NCI-H748 (cell line): ENCODE data around the gene APEX2.
A peak's percentile ranks its signal among the peaks of the same experiment; 100 is the strongest.
"Not testable (repeated sequence)": the region's sequence is repeated elsewhere in the genome, so short reads cannot be mapped to it uniquely, and the experiment has no call there.

Source experiments
- DNase-seq: peaks from one replicate; lab custom pipeline; 2025; ENCODE audit not compliant: unreplicated experiment; lab: John Stamatoyannopoulos, UW

Gene APEX2

DNA sequence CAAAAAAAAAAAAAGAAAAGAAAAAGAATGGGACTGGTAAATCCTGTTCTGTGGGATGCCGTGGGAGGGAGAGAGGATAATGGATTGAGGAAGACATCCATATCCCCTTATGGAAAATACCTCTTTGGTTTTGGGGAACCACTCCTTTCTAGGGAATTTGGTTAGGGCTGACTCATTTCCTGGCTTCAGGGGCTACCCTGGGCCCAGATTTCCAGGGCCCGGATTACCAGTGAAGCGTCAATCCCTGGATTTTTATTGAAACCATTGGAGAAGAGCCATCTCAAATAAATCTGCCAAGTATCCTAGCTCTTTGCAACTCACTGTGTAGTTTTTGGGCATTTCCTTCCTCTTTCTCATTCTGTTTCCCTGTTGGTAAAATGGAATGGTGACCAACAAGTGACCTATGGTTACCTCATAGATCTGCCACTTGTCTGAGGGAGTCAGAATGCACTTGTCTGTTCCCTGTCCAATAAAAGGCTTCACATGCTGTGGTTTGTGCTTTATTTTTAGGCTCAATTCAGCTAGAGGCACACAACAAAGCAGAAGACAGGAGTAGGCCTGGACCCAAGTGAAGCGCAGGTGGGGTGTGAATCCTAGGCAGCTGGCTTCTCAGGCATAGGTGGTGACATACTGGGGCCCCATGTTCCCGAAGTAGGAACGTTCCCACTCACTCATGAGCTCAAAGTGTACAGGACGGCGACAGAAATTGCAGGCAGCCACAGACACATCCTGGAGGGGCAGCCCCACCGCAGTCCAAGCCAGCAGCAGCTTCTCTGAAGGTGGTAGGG lies 8.6 kb downstream of the APEX2 start:
- no peak for DNase-seq

DNA sequence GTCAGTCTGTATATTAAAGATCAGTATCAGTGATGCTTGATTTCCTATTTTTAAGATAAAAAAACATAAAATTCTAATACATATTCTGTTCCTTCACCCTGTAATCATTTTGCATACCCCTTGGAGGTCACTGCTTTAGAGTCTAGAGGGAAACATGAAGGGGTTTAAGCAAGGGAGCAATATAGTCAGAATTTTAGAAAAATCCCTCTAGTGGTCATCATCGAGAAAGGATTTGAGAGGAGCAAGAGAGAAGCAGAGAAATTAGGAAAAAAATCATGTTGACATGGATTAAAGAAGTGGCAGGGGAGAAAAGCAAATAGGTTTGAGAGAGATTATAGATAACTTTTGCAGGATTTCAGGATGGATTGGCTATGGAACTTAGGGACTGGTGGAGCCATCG lies 11.1 kb downstream of the APEX2 start:
- peak; percentile 2 for DNase-seq

DNA sequence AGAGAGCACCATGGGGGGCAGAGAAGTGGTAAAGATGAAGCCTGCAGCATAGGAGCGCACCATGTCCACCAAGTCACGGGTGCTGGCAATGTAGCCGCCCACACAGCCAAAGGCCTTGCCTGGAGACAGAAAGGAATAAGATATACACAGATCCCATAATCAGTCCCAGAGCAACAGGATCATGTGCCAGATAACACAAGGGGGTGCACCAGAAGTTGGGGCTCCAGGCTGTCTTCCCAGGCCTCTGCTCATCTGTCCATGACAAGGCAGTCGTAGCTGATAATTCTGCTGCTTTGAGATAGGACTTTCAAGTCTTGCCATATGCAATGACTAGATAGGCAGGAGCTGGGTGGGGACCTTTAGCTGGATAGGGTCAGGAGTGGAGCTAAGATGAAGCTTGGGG lies 14.7 kb downstream of the APEX2 start:
- no peak for DNase-seq

GRCh38 chrX:55026143-55026542 lies 26.0 kb downstream of the APEX2 start:
- no peak for DNase-seq

DNA sequence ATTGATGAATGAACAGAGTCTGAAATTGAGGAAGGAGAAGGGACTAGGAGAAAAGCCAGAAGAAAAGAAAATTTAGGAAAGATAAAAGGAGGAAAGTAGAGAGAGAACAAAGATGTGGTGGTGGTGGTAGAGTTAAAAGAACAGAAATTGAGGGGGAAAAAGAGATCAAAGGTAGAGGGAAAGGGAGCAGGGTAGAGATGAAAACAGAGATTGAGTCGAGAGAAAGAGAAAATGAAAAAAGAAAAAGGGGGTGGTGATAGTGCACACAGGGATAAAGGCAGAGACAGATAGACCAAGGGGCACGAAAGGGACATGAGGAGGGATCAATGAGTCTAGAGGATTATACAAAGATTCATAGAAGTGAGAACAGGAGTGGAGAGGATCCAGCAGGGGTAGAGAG lies 26.7 kb downstream of the APEX2 start:
- DNase-seq, result no peak

GRCh38 chrX:55028040-55028439 lies 27.9 kb downstream of the APEX2 start:
- no peak for DNase-seq

- DNase-seq, result no peak
Measured at GRCh38 chrX:55028611-55029010, 28.4 kb downstream of the APEX2 start.

DNA sequence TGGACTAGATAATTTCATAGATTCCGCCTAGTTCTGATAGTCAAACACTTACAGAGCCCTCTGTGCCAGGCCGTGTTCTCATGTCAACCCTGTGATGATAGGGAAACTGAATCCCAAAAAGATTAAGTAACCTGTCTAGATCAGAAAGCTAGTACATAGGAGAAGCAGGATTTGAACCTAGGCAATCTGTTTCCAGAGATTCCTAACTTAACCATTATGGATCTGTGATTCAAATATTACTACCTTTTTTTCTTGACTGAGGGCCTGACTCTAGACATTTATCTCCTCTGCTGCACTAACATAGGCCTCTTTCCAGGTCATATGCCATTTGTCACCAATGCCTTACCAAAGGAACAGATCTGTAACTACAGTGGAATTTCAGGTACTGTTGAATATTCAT lies 29.1 kb downstream of the APEX2 start:
- no peak for DNase-seq

GRCh38 chrX:55030271-55031205 lies 30.4 kb downstream of the APEX2 start, which contains the start of gene ALAS2:
TSS of gene ALAS2 (minus strand) at chrX:55030977. CDS start at chrX:55026000, 4,977 bp downstream.
- DNase-seq, result no peak

DNA sequence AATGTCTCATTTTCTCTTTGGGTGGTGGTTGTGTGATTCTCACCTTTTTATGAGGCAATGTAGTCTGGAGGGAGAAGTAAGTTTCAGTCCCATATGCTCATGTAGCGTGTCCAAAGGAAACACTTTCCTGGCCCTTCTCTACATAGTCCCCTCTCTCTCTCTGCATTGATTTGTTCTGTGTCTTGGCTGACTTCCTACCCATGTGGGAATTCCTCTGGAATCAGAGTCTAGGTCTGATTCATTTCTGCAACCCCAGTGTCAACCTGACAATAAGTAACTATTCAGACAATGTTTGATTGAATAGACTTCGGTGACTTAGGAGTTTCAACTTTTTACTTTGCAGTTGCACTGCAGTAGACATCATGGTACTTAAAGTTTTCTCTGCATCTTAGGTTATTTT lies 33.3 kb downstream of the APEX2 start:
- no peak for DNase-seq

DNA sequence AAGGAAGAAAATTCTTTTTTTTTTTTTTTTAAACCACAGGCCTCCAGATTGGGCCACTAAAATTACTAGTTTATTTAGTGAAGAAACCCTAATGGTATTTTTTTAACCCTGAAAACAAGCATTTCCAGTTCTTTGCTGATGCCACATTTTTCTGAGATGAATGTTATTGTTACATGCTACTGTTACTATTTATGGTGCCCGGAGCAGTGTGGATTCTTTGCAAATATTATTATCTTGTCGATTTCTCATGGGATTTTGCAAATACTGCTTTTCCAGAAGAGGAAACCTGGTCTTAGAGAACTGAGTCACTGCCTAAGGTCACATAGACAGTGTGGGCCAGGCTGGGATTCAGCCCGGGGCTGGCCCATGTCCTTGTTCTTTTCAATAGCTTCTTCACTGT lies 39.3 kb downstream of the APEX2 start:
- DNase-seq, result no peak

GRCh38 chrX:55041514-55041913 lies 41.4 kb downstream of the APEX2 start:
- DNase-seq, result no peak

DNA sequence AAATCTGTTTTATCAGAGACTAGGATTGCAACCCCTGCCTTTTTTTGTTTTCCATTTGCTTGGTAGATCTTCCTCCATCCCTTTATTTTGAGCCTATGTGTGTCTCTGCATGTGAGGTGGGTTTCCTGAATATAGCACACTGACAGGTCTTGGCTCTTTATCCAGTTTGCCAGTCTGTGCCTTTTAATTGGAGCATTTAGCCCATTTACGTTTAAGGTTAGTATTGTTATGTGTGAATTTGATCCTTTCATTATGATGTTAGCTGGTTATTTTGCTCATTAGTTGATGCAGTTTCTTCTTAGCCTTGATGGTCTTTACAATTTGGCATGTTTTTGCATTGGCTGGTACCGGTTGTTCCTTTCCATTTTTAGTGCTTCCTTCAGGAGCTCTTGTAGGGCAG lies 50.4 kb downstream of the APEX2 start:
- DNase-seq, result not testable (repeated sequence)

DNA sequence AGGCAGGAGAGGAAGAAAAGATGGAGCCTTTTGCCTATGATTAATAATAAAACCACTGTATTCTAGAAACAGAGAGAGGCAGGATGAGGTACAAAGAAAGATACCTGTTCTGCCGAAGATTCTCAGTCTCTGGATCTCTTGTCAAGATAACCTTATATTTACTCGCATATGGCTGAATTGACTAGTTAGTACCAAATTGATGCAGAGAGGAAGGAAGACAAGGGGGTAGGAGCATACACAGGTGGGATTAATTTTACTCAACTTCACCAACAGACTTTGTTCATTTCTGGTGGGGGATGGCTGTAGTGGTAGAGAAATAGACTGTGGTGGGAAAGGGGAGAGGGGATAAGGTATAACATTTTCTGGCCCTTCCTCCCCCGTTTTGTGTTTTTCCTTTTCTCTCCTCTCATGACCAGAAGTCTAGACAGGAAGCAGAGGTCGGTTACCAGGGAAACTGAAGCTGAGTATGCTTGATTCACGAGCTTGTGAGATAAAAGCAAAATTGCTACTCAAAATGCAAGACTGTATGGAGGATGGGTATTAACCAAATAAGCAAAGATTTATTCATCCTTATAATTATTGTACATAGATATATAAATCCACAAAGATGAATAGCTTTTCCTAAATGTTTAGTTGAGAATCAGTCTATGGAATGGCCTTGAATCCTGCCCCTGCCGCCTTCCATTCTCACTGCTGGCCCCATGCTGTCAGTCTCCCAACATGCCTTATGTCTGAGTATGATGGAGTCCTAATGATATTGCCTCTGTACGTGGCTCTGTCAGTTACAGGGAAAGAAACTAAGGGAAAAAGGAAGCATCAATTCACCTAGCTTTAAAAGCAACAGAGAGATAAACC lies 56.9 kb downstream of the APEX2 start:
- peak; percentile 71 for DNase-seq

DNA sequence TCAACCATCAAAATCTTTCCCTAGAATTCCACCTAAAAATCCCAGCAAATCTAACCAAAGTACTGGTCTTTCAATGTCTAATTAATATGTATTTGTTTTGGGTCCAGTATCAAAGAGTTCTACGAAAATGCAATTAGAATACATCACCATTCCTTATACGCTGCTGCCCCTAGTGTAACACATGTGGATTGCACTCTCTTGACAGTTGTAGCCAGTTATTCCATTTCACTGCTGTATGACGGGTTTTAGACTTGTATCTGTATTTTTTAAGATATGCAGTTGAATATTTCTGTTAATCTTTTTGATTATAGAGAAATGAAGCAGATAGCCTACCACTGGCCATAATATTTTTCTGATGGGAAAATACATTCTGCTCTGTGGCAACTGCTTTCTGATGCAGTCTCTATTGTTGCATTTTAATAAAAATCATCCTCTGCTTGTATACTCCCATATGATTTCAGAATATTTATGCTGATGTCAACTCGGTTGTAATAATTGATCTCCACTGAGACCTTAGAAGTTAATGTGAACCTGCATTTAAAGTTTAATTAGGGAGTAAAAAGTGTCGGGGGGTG lies 57.6 kb downstream of the APEX2 start:
- DNase-seq, result peak; percentile 59
